IPS DF 6.9 (cell line): ENCODE results near the gene CNTN4.

Experiments
- DNase-seq: peaks from one replicate; pipeline ENCODE4 v3.0.0-alpha.2; 2013; ENCODE audit warnings: low read depth, low spot score
- H3K27ac ChIP-seq: one replicate; pipeline ENCODE4 v1.5.1; 2013; ENCODE audit warnings: low read length, control low read depth
- H3K27me3 ChIP-seq: 2 replicates; pipeline ENCODE4 v1.6.1; 2013; ENCODE audit warnings: mild to moderate bottlenecking, low read length; ENCODE audit not compliant: control insufficient read depth, insufficient read depth
- H3K36me3 ChIP-seq: 2 replicates; pipeline ENCODE4 v1.6.1; 2013; ENCODE audit warnings: low read length; ENCODE audit not compliant: control insufficient read depth, insufficient read depth
- H3K4me1 ChIP-seq: 2 replicates; pipeline ENCODE4 v1.6.1; 2013; ENCODE audit warnings: low read length; ENCODE audit not compliant: control insufficient read depth, insufficient read depth
- H3K4me3 ChIP-seq: 2 replicates; pipeline ENCODE4 v1.5.1; 2013; ENCODE audit warnings: mild to moderate bottlenecking, low read length
- H3K9me3 ChIP-seq: 2 replicates; pipeline ENCODE4 v1.6.1; 2013; ENCODE audit warnings: low read length, inconsistent platforms; ENCODE audit not compliant: control insufficient read depth, insufficient read depth
- WGBS: extraction: QIAGEN DNeasy Blood & Tissue Kit; methylation state at CpG from one replicate; pipeline ENCODE4 v1.1.7; 2013; ENCODE audit warnings: mixed read lengths, missing lambda C conversion rate; ENCODE audit not compliant: insufficient read length, insufficient coverage; 5-methylcytosine and 5-hydroxymethylcytosine counted together

The CNTN4 gene

GRCh38 chr3:2250783-2251182 lies 152.1 kb downstream of the CNTN4 start:
- no peaks in the 10 kb centered on the region for H3K36me3 ChIP-seq
- no peaks in the 10 kb centered on the region for H3K4me1 ChIP-seq
- H3K27ac ChIP-seq, result no peak overlapping the region
- H3K27me3 ChIP-seq, result no peaks in the 10 kb centered on the region
- H3K9me3 ChIP-seq, result no peaks in the 10 kb centered on the region
- WGBS, result no CpG with 5 or more reads among the region's 3 CpGs
- DNase-seq, result no peak
- H3K4me3 ChIP-seq, result no peak overlapping the region

DNA sequence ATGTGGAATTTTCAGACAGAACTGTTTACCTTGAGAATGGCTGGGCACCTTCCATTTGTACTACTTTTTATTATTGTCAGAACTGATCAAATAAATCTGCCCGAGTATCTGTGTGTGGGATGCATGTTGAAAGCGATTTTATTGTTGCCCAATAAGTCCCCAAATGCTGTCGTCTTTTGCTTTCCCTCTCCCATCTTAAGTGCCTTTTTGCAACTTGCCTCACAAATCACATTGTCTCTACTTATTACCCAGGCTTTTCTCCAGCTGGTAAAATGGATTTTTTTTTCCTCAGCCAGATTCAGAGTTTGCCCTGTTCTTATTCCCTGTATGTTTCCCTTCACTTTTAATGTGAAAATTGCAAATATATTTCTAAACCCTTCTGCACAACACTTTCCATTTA lies 163.1 kb downstream of the CNTN4 start:
- DNase-seq, result no peak
- Histone ChIP-seq H3K27me3 (no peaks in the 10 kb centered on the region), H3K9me3 (no peaks in the 10 kb centered on the region), H3K4me1 (no peaks in the 10 kb centered on the region), H3K27ac (no peak overlapping the region), H3K36me3 (no peaks in the 10 kb centered on the region), H3K4me3 (no peak overlapping the region)
- WGBS, result no CpG with 5 or more reads among the region's 3 CpGs

GRCh38 chr3:2262204-2262603 lies 163.5 kb downstream of the CNTN4 start:
- DNase-seq, result no peak
- H3K36me3 ChIP-seq, result no peaks in the 10 kb centered on the region
- H3K27ac ChIP-seq, result no peak overlapping the region
- H3K4me3 ChIP-seq, result no peak overlapping the region
- H3K9me3 ChIP-seq, result no peaks in the 10 kb centered on the region
- WGBS, result no CpG with 5 or more reads among the region's 4 CpGs
- no peaks in the 10 kb centered on the region for H3K4me1 ChIP-seq
- H3K27me3 ChIP-seq, result no peaks in the 10 kb centered on the region

- Histone ChIP-seq H3K27ac (no peak overlapping the region), H3K9me3 (no peaks in the 10 kb centered on the region), H3K4me3 (no peak overlapping the region), H3K4me1 (no peaks in the 10 kb centered on the region), H3K27me3 (no peaks in the 10 kb centered on the region), H3K36me3 (no peaks in the 10 kb centered on the region)
- no peak for DNase-seq
- WGBS, result no CpG with 5 or more reads among the region's 1 CpG
Observed at GRCh38 chr3:2266606-2267005, 167.9 kb downstream of the CNTN4 start.

- DNase-seq, result no peak
- Histone ChIP-seq H3K4me3 (no peak overlapping the region), H3K9me3 (no peaks in the 10 kb centered on the region), H3K36me3 (no peaks in the 10 kb centered on the region), H3K27me3 (no peaks in the 10 kb centered on the region), H3K4me1 (no peaks in the 10 kb centered on the region), H3K27ac (no peak overlapping the region)
- WGBS, result no CpG with 5 or more reads among the region's 3 CpGs
Observed at GRCh38 chr3:2268779-2269178, 170.1 kb downstream of the CNTN4 start.

DNA sequence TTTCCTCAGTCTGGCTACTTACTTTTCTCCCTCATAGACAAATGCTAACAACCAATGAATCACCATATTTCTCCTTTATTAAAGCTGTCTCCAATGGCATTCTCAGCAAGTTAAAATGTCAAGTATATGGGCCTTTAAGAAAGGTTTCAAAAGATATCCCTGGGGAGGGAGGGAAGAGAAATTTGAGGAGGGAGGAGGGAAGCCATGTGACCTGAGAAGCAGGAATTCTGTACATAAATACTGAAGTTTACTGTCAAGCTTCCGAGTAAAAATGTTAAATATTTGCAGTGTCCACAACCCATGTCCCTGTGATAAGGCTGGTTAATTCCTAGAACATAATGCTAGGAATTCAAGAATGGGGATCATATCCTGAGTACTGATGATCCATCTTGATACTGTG lies 175.9 kb downstream of the CNTN4 start:
- no peaks in the 10 kb centered on the region for H3K27me3 ChIP-seq
- WGBS, result no CpG with 5 or more reads among the region's 1 CpG
- no peaks in the 10 kb centered on the region for H3K36me3 ChIP-seq
- H3K4me3 ChIP-seq, result no peak overlapping the region
- no peak overlapping the region for H3K27ac ChIP-seq
- H3K4me1 ChIP-seq, result no peaks in the 10 kb centered on the region; the same call in 1 of the 2 replicates
- H3K9me3 ChIP-seq, result no peaks in the 10 kb centered on the region
- no peak for DNase-seq

DNA sequence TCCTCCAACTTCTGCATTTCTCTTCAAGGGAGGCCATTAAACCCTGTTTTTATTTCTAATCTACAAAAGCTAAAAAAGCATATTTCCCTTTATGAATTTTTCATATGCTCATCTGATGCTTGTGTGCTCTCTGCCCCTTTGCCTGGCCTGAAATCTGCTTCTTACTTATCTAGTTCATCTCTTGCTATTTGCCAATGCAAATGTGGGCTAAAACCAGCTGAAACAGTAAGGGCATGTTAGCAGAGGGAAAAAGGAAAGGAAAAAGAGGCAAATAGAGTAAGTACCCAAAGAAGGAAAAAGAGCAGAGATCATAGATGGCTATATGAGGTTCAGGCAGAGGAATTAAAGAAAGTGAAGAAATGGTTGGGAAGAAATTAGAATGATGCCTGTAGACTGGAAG lies 185.2 kb downstream of the CNTN4 start:
- Histone ChIP-seq H3K9me3 (no peaks in the 10 kb centered on the region), H3K4me3 (no peak overlapping the region), H3K27me3 (no peaks in the 10 kb centered on the region), H3K36me3 (no peaks in the 10 kb centered on the region), H3K4me1 (no peaks in the 10 kb centered on the region), H3K27ac (no peak overlapping the region)
- DNase-seq, result no peak

DNA sequence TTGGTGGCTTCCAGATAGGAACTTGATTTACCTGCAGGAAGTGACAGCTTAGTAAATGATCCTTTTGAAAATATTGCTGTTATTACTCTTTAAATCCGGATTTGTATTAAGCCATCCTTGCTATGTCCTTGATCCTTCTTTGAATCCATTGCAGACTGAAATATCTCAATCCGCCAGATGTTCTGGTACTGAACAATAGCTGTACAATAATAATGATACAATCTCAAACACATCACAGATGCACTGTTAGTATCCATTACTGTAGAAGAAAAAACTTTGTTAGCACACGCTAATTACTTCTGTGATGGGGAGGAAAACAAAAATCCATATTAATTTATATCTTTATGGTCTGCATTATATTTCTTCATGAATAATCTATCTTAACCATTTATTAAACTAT lies 202.3 kb downstream of the CNTN4 start:
- H3K36me3 ChIP-seq, result no peaks in the 10 kb centered on the region
- no CpG with 5 or more reads among the region's 3 CpGs for WGBS
- no peak overlapping the region for H3K4me3 ChIP-seq
- H3K9me3 ChIP-seq, result no peaks in the 10 kb centered on the region
- no peaks in the 10 kb centered on the region for H3K4me1 ChIP-seq
- no peak for DNase-seq
- no peak overlapping the region for H3K27ac ChIP-seq
- no peaks in the 10 kb centered on the region for H3K27me3 ChIP-seq

- Histone ChIP-seq H3K27ac (no peak overlapping the region), H3K9me3 (no peaks in the 10 kb centered on the region), H3K4me3 (no peak overlapping the region), H3K27me3 (no peaks in the 10 kb centered on the region), H3K4me1 (no peaks in the 10 kb centered on the region), H3K36me3 (no peaks in the 10 kb centered on the region)
- no peak for DNase-seq
- no CpG with 5 or more reads among the region's 1 CpG for WGBS
Observed at GRCh38 chr3:2301361-2301760, 202.7 kb downstream of the CNTN4 start.

GRCh38 chr3:2303566-2303965 lies 204.9 kb downstream of the CNTN4 start:
- Histone ChIP-seq H3K27me3 (no peaks in the 10 kb centered on the region), H3K27ac (no peak overlapping the region), H3K9me3 (no peaks in the 10 kb centered on the region), H3K4me3 (no peak overlapping the region), H3K36me3 (no peaks in the 10 kb centered on the region), H3K4me1 (no peaks in the 10 kb centered on the region)
- peak; percentile 13 for DNase-seq
- WGBS, result no CpG with 5 or more reads among the region's 6 CpGs

- Histone ChIP-seq H3K4me3 (no peak overlapping the region), H3K36me3 (no peaks in the 10 kb centered on the region), H3K9me3 (no peaks in the 10 kb centered on the region), H3K4me1 (no peaks in the 10 kb centered on the region), H3K27ac (no peak overlapping the region), H3K27me3 (no peaks in the 10 kb centered on the region)
- no peak for DNase-seq
- no CpG with 5 or more reads among the region's 2 CpGs for WGBS
Observed at GRCh38 chr3:2311022-2311421, 212.4 kb downstream of the CNTN4 start.
